A673 (cell line): ENCODE measurements around the gene ADRA2A.

ENCODE experiments used
- EZH2 ChIP-seq: fragments of 200-600 bp; sonication (generic); IDR thresholded peaks from 2 replicates; pipeline ENCODE4 v1.6.1; 2017; ENCODE audit warnings: borderline replicate concordance, low read depth, mild to moderate bottlenecking, mixed read lengths, antibody characterized with exemption, low read length; ENCODE audit not compliant: poor library complexity, severe bottlenecking
- TF ChIP-seq, protein P1 (sequence below): fragments of 300-800, 200-600 bp; sonication (generic); conservative IDR thresholded peaks from 2 replicates; pipeline ENCODE4 v1.5.1; 2017; ENCODE audit warnings: low read depth, mild to moderate bottlenecking, antibody characterized with exemption, low read length, moderate library complexity, mixed read lengths

- TF ChIP-seq, protein P1, sequence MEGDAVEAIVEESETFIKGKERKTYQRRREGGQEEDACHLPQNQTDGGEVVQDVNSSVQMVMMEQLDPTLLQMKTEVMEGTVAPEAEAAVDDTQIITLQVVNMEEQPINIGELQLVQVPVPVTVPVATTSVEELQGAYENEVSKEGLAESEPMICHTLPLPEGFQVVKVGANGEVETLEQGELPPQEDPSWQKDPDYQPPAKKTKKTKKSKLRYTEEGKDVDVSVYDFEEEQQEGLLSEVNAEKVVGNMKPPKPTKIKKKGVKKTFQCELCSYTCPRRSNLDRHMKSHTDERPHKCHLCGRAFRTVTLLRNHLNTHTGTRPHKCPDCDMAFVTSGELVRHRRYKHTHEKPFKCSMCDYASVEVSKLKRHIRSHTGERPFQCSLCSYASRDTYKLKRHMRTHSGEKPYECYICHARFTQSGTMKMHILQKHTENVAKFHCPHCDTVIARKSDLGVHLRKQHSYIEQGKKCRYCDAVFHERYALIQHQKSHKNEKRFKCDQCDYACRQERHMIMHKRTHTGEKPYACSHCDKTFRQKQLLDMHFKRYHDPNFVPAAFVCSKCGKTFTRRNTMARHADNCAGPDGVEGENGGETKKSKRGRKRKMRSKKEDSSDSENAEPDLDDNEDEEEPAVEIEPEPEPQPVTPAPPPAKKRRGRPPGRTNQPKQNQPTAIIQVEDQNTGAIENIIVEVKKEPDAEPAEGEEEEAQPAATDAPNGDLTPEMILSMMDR, result no peak
- TF ChIP-seq EZH2, result no peak
Observed at GRCh38 chr10:111077785-111078504, 1.1 kb downstream of the ADRA2A start.
